Natural killer cell (primary cell): ENCODE results near the gene NPR2. TPM values are rescaled to one million over a fixed set of nuclear protein-coding genes. Genes with fewer than 3 reads are reported as not detected.

Experiments used
- ATAC-seq, 3 donors: fragments of 150-1000 bp in 2 of 3; fragments of 200-7000 bp in 1 of 3; cut with Tn5 transposase; 1 replicate in 1 of 3; 2 replicates in 2 of 3; pipeline ENCODE4 v1.10.0; 2021; ENCODE audit warnings: mild to moderate bottlenecking in 2 of 3, moderate library complexity in 2 of 3
- DNase-seq, 2 donors: peaks; one replicate each; pipeline versions ENCODE4 v3.0.0 to v3.0.0-alpha.2; 2013 to 2021; ENCODE audit warnings: mixed read lengths in 1 of 2
- H3K27ac ChIP-seq: one replicate; pipeline ENCODE4 v1.5.1; 2013; ENCODE audit warnings: mild to moderate bottlenecking, low read length
- H3K27me3 ChIP-seq: one replicate; pipeline ENCODE4 v1.6.1; 2013; ENCODE audit warnings: low read length; ENCODE audit not compliant: control insufficient read depth, insufficient read depth
- H3K36me3 ChIP-seq: one replicate; pipeline ENCODE4 v1.6.1; 2013; ENCODE audit warnings: low read length; ENCODE audit not compliant: control insufficient read depth, insufficient read depth
- H3K4me1 ChIP-seq: one replicate; pipeline ENCODE4 v1.6.1; 2013; ENCODE audit warnings: low read length; ENCODE audit not compliant: control insufficient read depth, insufficient read depth
- H3K4me3 ChIP-seq: one replicate; pipeline ENCODE4 v1.5.1; 2013; ENCODE audit warnings: low read length
- H3K9me3 ChIP-seq: one replicate; pipeline ENCODE4 v1.6.1; 2013; ENCODE audit warnings: low read length; ENCODE audit not compliant: control insufficient read depth, insufficient read depth
- H3K27ac Mint-ChIP-seq, 2 donors: one replicate each; pipeline ENCODE4 v1.8.0; 2022; ENCODE audit warnings: mild to moderate bottlenecking in 2 of 2, mixed read lengths in 2 of 2, moderate library complexity in 1 of 2
- H3K27me3 Mint-ChIP-seq, 2 donors: one replicate each; pipeline ENCODE4 v1.8.0; 2022; ENCODE audit warnings: low read depth in 2 of 2, mixed read lengths in 2 of 2
- H3K36me3 Mint-ChIP-seq: one replicate; pipeline ENCODE4 v1.8.0; 2022; ENCODE audit warnings: mixed read lengths
- H3K4me1 Mint-ChIP-seq, 2 donors: one replicate each; pipeline ENCODE4 v1.8.0; 2022; ENCODE audit warnings: mixed read lengths in 2 of 2
- H3K4me3 Mint-ChIP-seq: one replicate; pipeline ENCODE4 v1.8.0; 2022; ENCODE audit warnings: mild to moderate bottlenecking, moderate library complexity, mixed read lengths
- H3K9me3 Mint-ChIP-seq, 2 donors: one replicate each; pipeline ENCODE4 v1.8.0; 2022; ENCODE audit warnings: mixed read lengths in 2 of 2
- WGBS: methylation state at CpG from one replicate; pipeline ENCODE4 v1.1.7; 2013; ENCODE audit warnings: missing lambda C conversion rate; ENCODE audit not compliant: insufficient coverage; 5-methylcytosine and 5-hydroxymethylcytosine counted together
- intact Hi-C: fragments of 100-400 bp; cut with micrococcal nuclease; formaldehyde crosslinking; loops from one replicate; pipeline ENCODE4 v1.14.2; 2022
- total RNA-seq, 4 donors: library from RNA; stranded (reverse); fragments of 120-200 nt in 1 of 4; gene quantifications; one replicate each; pipeline versions ENCODE4 v1.2.3 to v1.2.4, GENCODE V29; 2013 to 2022
- TF ChIP-seq, protein P1 (sequence below): fragments of 200-600 bp; IDR thresholded peaks from one replicate; pipeline ENCODE4 v1.8.0; 2022; ENCODE audit warnings: antibody characterized with exemption

Gene NPR2
- total RNA-seq, 3 donors from 2014 or later (not counting 1 experiment from before 2014, with no cell fraction given) = 2.1 to 2.7 (median 2.4) TPM

- H3K27me3 ChIP-seq = no peaks in the 10 kb centered on the region
- WGBS = 59% methylated on average over 7 of the region's 7 CpGs
- DNase-seq = peak in 1 of 2 donors; percentile 77
- no peaks in the 10 kb centered on the region for H3K9me3 ChIP-seq
- H3K4me3 Mint-ChIP-seq = no peak overlapping the region
- ATAC-seq = peak; percentile 42 to 78 (median 67)
- H3K36me3 ChIP-seq = peaks cover 3% of the 10 kb centered on the region
- H3K9me3 Mint-ChIP-seq = no peaks in the 10 kb centered on the region
- H3K4me1 ChIP-seq = peaks cover 36% of the 10 kb centered on the region
- peak overlapping the region in 1 of 2 donors; percentile 52 for H3K27ac Mint-ChIP-seq
- H3K36me3 Mint-ChIP-seq = no peaks in the 10 kb centered on the region
- H3K4me1 Mint-ChIP-seq = peaks cover 6 to 16% of the 10 kb centered on the region in 2 donors
- no peaks in the 10 kb centered on the region for H3K27me3 Mint-ChIP-seq
- no peak overlapping the region for H3K4me3 ChIP-seq
- TF ChIP-seq, protein P1, sequence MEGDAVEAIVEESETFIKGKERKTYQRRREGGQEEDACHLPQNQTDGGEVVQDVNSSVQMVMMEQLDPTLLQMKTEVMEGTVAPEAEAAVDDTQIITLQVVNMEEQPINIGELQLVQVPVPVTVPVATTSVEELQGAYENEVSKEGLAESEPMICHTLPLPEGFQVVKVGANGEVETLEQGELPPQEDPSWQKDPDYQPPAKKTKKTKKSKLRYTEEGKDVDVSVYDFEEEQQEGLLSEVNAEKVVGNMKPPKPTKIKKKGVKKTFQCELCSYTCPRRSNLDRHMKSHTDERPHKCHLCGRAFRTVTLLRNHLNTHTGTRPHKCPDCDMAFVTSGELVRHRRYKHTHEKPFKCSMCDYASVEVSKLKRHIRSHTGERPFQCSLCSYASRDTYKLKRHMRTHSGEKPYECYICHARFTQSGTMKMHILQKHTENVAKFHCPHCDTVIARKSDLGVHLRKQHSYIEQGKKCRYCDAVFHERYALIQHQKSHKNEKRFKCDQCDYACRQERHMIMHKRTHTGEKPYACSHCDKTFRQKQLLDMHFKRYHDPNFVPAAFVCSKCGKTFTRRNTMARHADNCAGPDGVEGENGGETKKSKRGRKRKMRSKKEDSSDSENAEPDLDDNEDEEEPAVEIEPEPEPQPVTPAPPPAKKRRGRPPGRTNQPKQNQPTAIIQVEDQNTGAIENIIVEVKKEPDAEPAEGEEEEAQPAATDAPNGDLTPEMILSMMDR = no peak
- intact Hi-C loops = no loop called here
- no peak overlapping the region for H3K27ac ChIP-seq
These were observed 53.4 kb downstream of the NPR2 start for GRCh38 chr9:35844628-35845270.

DNA sequence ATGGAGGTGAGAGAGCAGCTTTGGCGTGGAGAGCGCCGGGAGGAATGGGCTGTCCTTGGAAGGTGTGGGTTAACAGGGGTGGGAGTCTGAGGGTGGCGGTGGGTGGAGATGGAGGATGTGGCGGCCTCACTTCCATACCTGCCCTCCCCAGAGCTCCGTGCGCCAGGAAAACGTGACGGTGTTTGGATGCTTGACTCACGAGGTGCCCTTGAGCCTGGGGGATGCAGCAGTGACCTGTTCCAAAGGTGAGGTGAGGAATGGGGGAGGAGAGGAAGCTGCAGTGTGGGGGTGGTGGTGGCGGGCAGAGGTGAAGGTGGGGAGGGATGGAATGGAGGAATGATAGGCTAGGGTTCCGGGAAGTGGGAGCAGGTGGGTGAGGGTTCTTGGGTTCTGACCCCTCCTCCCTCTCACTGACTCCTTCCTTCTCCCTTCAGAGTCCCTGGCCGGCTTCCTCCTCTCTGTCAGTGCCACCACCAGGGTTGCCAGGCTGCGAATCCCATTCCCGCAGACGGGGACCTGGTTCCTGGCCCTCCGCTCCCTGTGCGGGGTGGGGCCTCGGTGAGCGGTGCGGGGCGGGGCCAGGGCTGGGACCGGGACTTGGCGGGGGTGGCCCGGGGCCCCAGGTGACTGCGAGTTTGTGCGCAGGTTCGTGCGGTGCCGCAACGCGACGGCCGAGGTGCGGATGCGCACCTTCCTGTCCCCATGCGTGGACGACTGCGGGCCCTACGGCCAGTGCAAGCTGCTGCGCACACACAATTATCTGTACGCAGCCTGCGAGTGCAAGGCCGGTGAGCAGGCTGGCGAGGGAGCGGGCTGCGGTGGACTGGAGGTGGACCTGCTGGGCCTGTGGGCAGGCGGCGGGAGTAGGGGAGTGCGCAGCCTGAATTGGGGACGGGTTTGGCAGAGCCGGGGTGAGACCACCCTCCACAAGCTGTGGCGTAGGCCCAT is 54.7 kb downstream of the NPR2 start:
- H3K4me3 ChIP-seq = no peak overlapping the region
- ATAC-seq (no peak), DNase-seq (peak in 1 of 2 donors; percentile 12)
- Mint-ChIP-seq H3K36me3 (no peaks in the 10 kb centered on the region), H3K4me1 (peaks cover 6 to 13% of the 10 kb centered on the region in 2 donors), H3K4me3 (no peak overlapping the region), H3K27me3 (no peaks in the 10 kb centered on the region), H3K9me3 (no peaks in the 10 kb centered on the region), H3K27ac (peak overlapping the region in 1 of 2 donors; percentile 52)
- intact Hi-C loops = no loop called here
- TF ChIP-seq, protein P1 = no peak
- WGBS = 70% methylated on average over 52 of the region's 53 CpGs
- no peak overlapping the region for H3K27ac ChIP-seq
- H3K27me3 ChIP-seq = no peaks in the 10 kb centered on the region
- H3K4me1 ChIP-seq = peaks cover 36% of the 10 kb centered on the region
- H3K9me3 ChIP-seq = no peaks in the 10 kb centered on the region
- H3K36me3 ChIP-seq = peaks cover 3% of the 10 kb centered on the region

GRCh38 chr9:35847792-35848572 is 56.6 kb downstream of the NPR2 start:
- Mint-ChIP-seq H3K4me3 (no peak overlapping the region), H3K36me3 (no peaks in the 10 kb centered on the region), H3K27me3 (no peaks in the 10 kb centered on the region), H3K4me1 (peaks cover 6 to 8% of the 10 kb centered on the region in 2 donors), H3K9me3 (no peaks in the 10 kb centered on the region), H3K27ac (peak overlapping the region in 1 of 2 donors; percentile 12)
- peak in 1 of 3 donors; percentile 31 for ATAC-seq
- H3K27me3 ChIP-seq = no peaks in the 10 kb centered on the region
- H3K4me3 ChIP-seq = no peak overlapping the region
- no peaks in the 10 kb centered on the region for H3K9me3 ChIP-seq
- TF ChIP-seq, protein P1 = no peak
- intact Hi-C loops = no loop called here
- WGBS = 46% methylated on average over 4 of the region's 4 CpGs
- peaks cover 25% of the 10 kb centered on the region for H3K4me1 ChIP-seq
- DNase-seq = no peak
- H3K36me3 ChIP-seq = peaks cover 3% of the 10 kb centered on the region
- no peak overlapping the region for H3K27ac ChIP-seq
